HepG2 (cell line): ENCODE data around the gene PDZK1. TPM values are rescaled to one million over a fixed set of nuclear protein-coding genes. Genes with fewer than 3 reads are reported as not detected.
"Not testable (repeated sequence)": the region's sequence is repeated elsewhere in the genome, so short reads cannot be mapped to it uniquely, and the experiment has no call there.

Source experiments
- ATAC-seq: fragments of 200-7000 bp; cut with Tn5 transposase; 3 replicates; pipeline ENCODE4 v1.9.1; 2020; ENCODE audit warnings: mild to moderate bottlenecking, moderate library complexity
- BruUV-seq: library from RNA; stranded (reverse); fragments of 400-500 nt; replicated peaks from 2 replicates; lab custom pipeline; 2021; lab: Mats Ljungman, UMichigan
- CTCF ChIA-PET: fragments of 300-600 bp; formaldehyde crosslinking; extraction: SDS; loops from one replicate; lab custom pipeline; 2021; ENCODE audit warnings: low total read pairs, inconsistent platforms, low intra/inter-chr PET ratio; lab: Yijun Ruan, JAX
- POLR2A ChIA-PET: fragments of 350-600 bp; sonication (Branson Sonifier 250); formaldehyde crosslinking; loops from one replicate; lab custom pipeline; 2020; ENCODE audit warnings: antibody characterized with exemption, inconsistent platforms; lab: Yijun Ruan, JAX
- DNase-seq: peaks from one replicate; pipeline ENCODE4 v3.0.0-alpha.2; 2015; ENCODE audit warnings: low spot score
- FAIRE-seq: peaks from 3 replicates; lab custom pipeline; 2011; peaks lifted over from hg19 to GRCh38; lab: Jason Lieb, UNC
- H2AFZ ChIP-seq: one replicate; pipeline ENCODE4 v1.6.1; 2011; ENCODE audit warnings: low read length, inconsistent platforms
- H3K27ac ChIP-seq: fragments of 300-600 bp; 3 replicates; pipeline ENCODE4 v1.8.0; 2011; ENCODE audit warnings: mixed run types, mild to moderate bottlenecking, mixed read lengths, low read length, inconsistent platforms; ENCODE audit not compliant: insufficient read depth; ENCODE audit errors: extremely low read length
- H3K27me3 ChIP-seq, 2 experiments: fragments of 200-600 bp in 1 of 2; 2 replicates in 1 of 2; 3 replicates in 1 of 2; pipeline versions ENCODE4 v1.6.0 to v1.8.0; 2011; ENCODE audit warnings: low read length in 2 of 2, mild to moderate bottlenecking in 2 of 2, moderate library complexity in 2 of 2, inconsistent platforms in 1 of 2; ENCODE audit not compliant: insufficient read depth in 2 of 2, control insufficient read depth in 1 of 2
- H3K36me3 ChIP-seq, 2 experiments: fragments of 200-600 bp in 1 of 2; replicated peaks in 1 of 2; 2 replicates in 1 of 2; 3 replicates in 1 of 2; pipeline versions ENCODE4 v1.5.1 to v1.8.0; 2011; ENCODE audit warnings: low read length in 2 of 2, inconsistent platforms in 1 of 2; ENCODE audit not compliant: insufficient read depth in 2 of 2, control insufficient read depth in 1 of 2
- H3K4me1 ChIP-seq: 2 replicates; pipeline ENCODE4 v1.5.1; 2012; ENCODE audit warnings: low read length, inconsistent platforms; ENCODE audit not compliant: insufficient read depth
- H3K4me2 ChIP-seq: 2 replicates; pipeline ENCODE4 v1.6.0; 2011; ENCODE audit warnings: low read depth, low read length, inconsistent platforms
- H3K4me3 ChIP-seq, 3 experiments: fragments of 200-600 bp in 1 of 3; sonication (generic), shearing (Covaris generic) in 1 of 3; replicated peaks in 1 of 3; 2 replicates each; pipeline ENCODE4 v1.5.1; 2011 to 2016; ENCODE audit warnings: low read length in 3 of 3, inconsistent platforms in 2 of 3, low read depth in 2 of 3, mild to moderate bottlenecking in 2 of 3, control low read depth in 1 of 3, mixed read lengths in 1 of 3; ENCODE audit not compliant: insufficient read depth in 1 of 3
- H3K79me2 ChIP-seq: one replicate; pipeline ENCODE4 v1.6.1; 2011; ENCODE audit warnings: low read length, inconsistent platforms; ENCODE audit not compliant: insufficient read depth
- H3K9ac ChIP-seq: 2 replicates; pipeline ENCODE4 v1.6.0; 2011; ENCODE audit warnings: mild to moderate bottlenecking, low read depth, low read length, inconsistent platforms; ENCODE audit not compliant: insufficient read depth
- H3K9me3 ChIP-seq: 2 replicates; pipeline ENCODE4 v1.5.1; 2012; ENCODE audit warnings: mild to moderate bottlenecking, low read length
- H4K20me1 ChIP-seq: 2 replicates; pipeline ENCODE4 v1.6.0; 2011; ENCODE audit warnings: inconsistent platforms, mild to moderate bottlenecking, low read length, moderate library complexity; ENCODE audit not compliant: insufficient read depth
- ARNT2 ChIP-seq: sonication (generic); formaldehyde crosslinking; IDR thresholded peaks from 2 replicates; pipeline ENCODE4 v1.8.0; 2022; ENCODE audit warnings: mild to moderate bottlenecking, low read depth, missing genetic modification reagents, moderate library complexity
- KLF13 ChIP-seq: sonication (generic); formaldehyde crosslinking; IDR thresholded peaks from 2 replicates; pipeline ENCODE4 v1.4.0; 2020; ENCODE audit warnings: mild to moderate bottlenecking, missing genetic modification reagents
- MIXL1 ChIP-seq: IDR thresholded peaks from 2 replicates; pipeline ENCODE4 v1.6.1; 2016
- MYNN ChIP-seq: sonication (generic); formaldehyde crosslinking; IDR thresholded peaks from 2 replicates; pipeline ENCODE4 v1.4.0; 2020; ENCODE audit warnings: mild to moderate bottlenecking, low read depth, missing genetic modification reagents
- NFKBIZ ChIP-seq: IDR thresholded peaks from 2 replicates; pipeline ENCODE4 v1.6.1; 2018; ENCODE audit warnings: missing genetic modification reagents, missing compliant biosample characterization
- NFYC ChIP-seq: IDR thresholded peaks from 2 replicates; pipeline ENCODE4 v1.6.1; 2016; ENCODE audit warnings: missing genetic modification reagents, missing compliant biosample characterization
- NR2F1 ChIP-seq, 2 experiments: fragments of 450-650 bp in 1 of 2; formaldehyde crosslinking in 1 of 2; IDR thresholded peaks; 2 replicates each; pipeline versions ENCODE4 v1.5.0 to v1.6.1; 2016 to 2020; ENCODE audit warnings: mild to moderate bottlenecking in 1 of 2, missing compliant biosample characterization in 1 of 2, missing genetic modification reagents in 1 of 2, moderate library complexity in 1 of 2
- STAG1 ChIP-seq: sonication (generic); formaldehyde crosslinking; IDR thresholded peaks from 2 replicates; pipeline ENCODE4 v1.4.0; 2020; ENCODE audit warnings: missing genetic modification reagents
- ZFP62 ChIP-seq: sonication (generic); formaldehyde crosslinking; IDR thresholded peaks from 2 replicates; pipeline ENCODE4 v1.4.0; 2020; ENCODE audit warnings: missing genetic modification reagents
- ZNF101 ChIP-seq: sonication (generic); formaldehyde crosslinking; IDR thresholded peaks from 2 replicates; pipeline ENCODE4 v1.4.0; 2020; ENCODE audit warnings: mild to moderate bottlenecking, low read depth, missing genetic modification reagents, borderline replicate concordance
- ZNF629 ChIP-seq: sonication (generic); formaldehyde crosslinking; conservative IDR thresholded peaks from 2 replicates; pipeline ENCODE4 v1.5.0; 2020; ENCODE audit warnings: missing genetic modification reagents
- WGBS: methylation state at CpG from one replicate; pipeline ENCODE4 v1.1.6; 2017; ENCODE audit warnings: low lambda C conversion rate; 5-methylcytosine and 5-hydroxymethylcytosine counted together
- in situ Hi-C: cut with HindIII; loops from 2 replicates; pipeline ENCODE4 v1.10.0; 2017; ENCODE audit warnings: low pct_unique_long_range_greater_than_20kb; ENCODE audit not compliant: extremely low pct_ligation_motif_present
- intact Hi-C: fragments of 100-400 bp; cut with micrococcal nuclease; formaldehyde crosslinking; loops from one replicate; pipeline ENCODE4 v1.10.0; 2022; ENCODE audit not compliant: unreplicated experiment
- polyA plus RNA-seq, 8 experiments: library from polyadenylated mRNA; depleted of rRNA in 3 of 8; stranded (reverse) in 7 of 8; unstranded in 1 of 8; fragments of >200 nt; fragmentation: Illumina TruSeq in 4 of 8; extraction: Trizol in 4 of 8; gene quantifications; 2 replicates each; pipeline versions ENCODE4 v1.2.1 to v1.2.3, GENCODE V29; 2011 to 2016; ENCODE audit warnings: low read depth in 4 of 8, missing spikeins in 1 of 8, mixed read lengths in 1 of 8; ENCODE audit not compliant: insufficient read depth in 1 of 8
- total RNA-seq, 5 experiments: library from RNA; depleted of rRNA; stranded (reverse); fragments of >200 nt; fragmentation: Illumina TruSeq; extraction: Trizol; gene quantifications; 2 replicates each; pipeline ENCODE4 v1.2.3, GENCODE V29; 2016; ENCODE audit warnings: low read depth in 1 of 5
- TF ChIP-seq, protein P1 (sequence below): sonication (generic); IDR thresholded peaks from 2 replicates; pipeline ENCODE4 v1.6.1; 2016; ENCODE audit warnings: low read depth, borderline replicate concordance
- TF ChIP-seq, protein P2 (sequence below), 2 experiments: sonication (generic) in 1 of 2; formaldehyde crosslinking in 1 of 2; IDR thresholded peaks; 2 replicates each; pipeline versions ENCODE4 v1.5.1 to v1.6.1; 2011 to 2020; ENCODE audit warnings: borderline replicate concordance in 1 of 2, low read depth in 1 of 2, low read length in 1 of 2, mild to moderate bottlenecking in 1 of 2, missing genetic modification reagents in 1 of 2, moderate library complexity in 1 of 2

PDZK1 gene
- total and polyA plus RNA-seq, 2 of the 13 experiments (the other 11 are each of a cell fraction or from before 2014, with no cell fraction given) = 16.2 to 46.4 TPM

DNA sequence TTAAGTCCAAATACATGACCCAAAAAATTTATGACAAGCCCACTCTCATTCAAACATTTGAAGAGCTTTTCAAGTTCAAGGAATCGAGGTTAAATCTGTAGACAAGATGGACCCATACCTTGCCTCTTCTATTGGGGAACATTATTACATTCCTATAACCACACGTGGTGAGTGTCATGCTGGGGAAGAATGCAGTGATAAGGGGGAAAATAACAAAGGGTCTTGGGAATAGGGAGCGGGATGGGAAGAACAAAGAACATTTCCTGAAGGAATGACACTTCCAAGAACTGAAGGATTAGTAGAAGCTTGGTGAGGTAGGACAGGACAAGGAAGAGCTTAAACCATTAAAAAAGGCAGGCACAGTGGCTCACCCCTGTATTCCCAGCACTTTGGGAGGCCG, 18.8 kb downstream of the PDZK1 start:
- H3K4me1 ChIP-seq = peaks cover 33% of the 10 kb centered on the region
- no peaks in the 10 kb centered on the region for H4K20me1 ChIP-seq
- no peak overlapping the region for H3K9ac ChIP-seq
- peaks cover 5 to 24% of the 10 kb centered on the region in 2 experiments; a peak in 4 of 5 replicates for H3K36me3 ChIP-seq
- no peak overlapping the region for H3K4me2 ChIP-seq
- H3K27ac ChIP-seq = no peak overlapping the region
- ATAC-seq (no peak), FAIRE-seq (no peak), DNase-seq (no peak)
- H3K79me2 ChIP-seq = peaks cover 2% of the 10 kb centered on the region
- ChIA-PET CTCF (no interaction called here), POLR2A (interaction anchor here (5.3 kb wide), 1 partner anchor 20 kb away, joined by 45 read pairs; the partner anchor contains the start of gene PDZK1)
- BruUV-seq = no TSS peak
- TF ChIP-seq NR2F1 (CRISPR knock-in tag; IDR thresholded peaks at IDR 0.05) (no peak), KLF13 (no peak), ZFP62 (CRISPR knock-in tag) (no peak), NFKBIZ (no peak), MIXL1 (CRISPR knock-in tag) (no peak), ARNT2 (CRISPR knock-in tag) (no peak), ZNF629 (no peak), NFYC (CRISPR knock-in tag) (no peak), STAG1 (no peak), ZNF101 (no peak), MYNN (CRISPR knock-in tag) (no peak)
- TF ChIP-seq, protein P1, sequence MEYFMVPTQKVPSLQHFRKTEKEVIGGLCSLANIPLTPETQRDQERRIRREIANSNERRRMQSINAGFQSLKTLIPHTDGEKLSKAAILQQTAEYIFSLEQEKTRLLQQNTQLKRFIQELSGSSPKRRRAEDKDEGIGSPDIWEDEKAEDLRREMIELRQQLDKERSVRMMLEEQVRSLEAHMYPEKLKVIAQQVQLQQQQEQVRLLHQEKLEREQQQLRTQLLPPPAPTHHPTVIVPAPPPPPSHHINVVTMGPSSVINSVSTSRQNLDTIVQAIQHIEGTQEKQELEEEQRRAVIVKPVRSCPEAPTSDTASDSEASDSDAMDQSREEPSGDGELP = no peak
- TF ChIP-seq, protein P2, sequence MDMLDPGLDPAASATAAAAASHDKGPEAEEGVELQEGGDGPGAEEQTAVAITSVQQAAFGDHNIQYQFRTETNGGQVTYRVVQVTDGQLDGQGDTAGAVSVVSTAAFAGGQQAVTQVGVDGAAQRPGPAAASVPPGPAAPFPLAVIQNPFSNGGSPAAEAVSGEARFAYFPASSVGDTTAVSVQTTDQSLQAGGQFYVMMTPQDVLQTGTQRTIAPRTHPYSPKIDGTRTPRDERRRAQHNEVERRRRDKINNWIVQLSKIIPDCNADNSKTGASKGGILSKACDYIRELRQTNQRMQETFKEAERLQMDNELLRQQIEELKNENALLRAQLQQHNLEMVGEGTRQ (IDR thresholded peaks at IDR 0.05; ENCODE audit: low read depth, low read length) = no peak
- TF ChIP-seq, protein P2 (CRISPR knock-in tag; IDR thresholded peaks at IDR 0.05; ENCODE audit: borderline replicate concordance) = no peak
- H3K4me3 ChIP-seq = no peak overlapping the region
- no peak overlapping the region for H2AFZ ChIP-seq
- H3K9me3 ChIP-seq = no peaks in the 10 kb centered on the region
- intact Hi-C loops = no loop called here
- in situ Hi-C loops = no loop called here
- WGBS = 90% methylated on average over 4 of the region's 4 CpGs
- H3K27me3 ChIP-seq = no peaks in the 10 kb centered on the region

DNA sequence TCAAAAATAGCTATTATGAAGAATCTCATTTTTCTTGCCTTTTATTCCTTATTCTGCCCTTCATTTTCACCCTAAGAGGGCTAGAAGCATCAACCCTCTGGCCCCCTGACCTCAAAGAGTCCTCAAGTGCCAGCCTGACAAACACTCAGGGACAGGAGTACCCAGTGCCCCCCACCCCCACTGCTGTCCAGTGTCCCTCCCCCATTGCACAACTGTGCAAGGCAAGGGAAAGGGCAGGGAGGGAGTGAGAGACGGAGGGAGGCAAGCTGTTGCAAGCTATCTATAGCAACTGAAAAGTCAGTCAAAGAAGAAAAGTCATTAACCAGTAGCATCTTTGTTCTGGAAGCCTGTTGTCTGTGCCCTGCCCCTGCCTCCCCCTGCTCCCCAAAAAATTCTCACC, 21.1 kb downstream of the PDZK1 start:
- POLR2A ChIA-PET, in situ Hi-C loops, intact Hi-C loops, FAIRE-seq, CTCF ChIA-PET, DNase-seq, H4K20me1 ChIP-seq, ATAC-seq, H2AFZ ChIP-seq, H3K27me3 ChIP-seq, H3K4me2 ChIP-seq, H3K27ac ChIP-seq, H3K4me3 ChIP-seq, H3K9ac ChIP-seq, H3K79me2 ChIP-seq, BruUV-seq, H3K9me3 ChIP-seq: not testable (repeated sequence)
- Histone ChIP-seq H3K4me1 (peaks cover 17% of the 10 kb centered on the region), H3K36me3 (peaks cover 5 to 24% of the 10 kb centered on the region in 2 experiments; a peak in 4 of 5 replicates)
- 91% methylated on average over 1 of the region's 1 CpG for WGBS
